Chondrocyte (in vitro differentiated cells): ENCODE measurements around the gene SPIB. TPM values are rescaled to one million over a fixed set of nuclear protein-coding genes. Genes with fewer than 3 reads are reported as not detected.

Experiments
- DNase-seq: peaks from one replicate; pipeline ENCODE4 v3.0.0; 2021; ENCODE audit warnings: mixed read lengths, low spot score
- H3K27ac Mint-ChIP-seq: one replicate; pipeline ENCODE4 v1.8.0; 2021; ENCODE audit warnings: mild to moderate bottlenecking, moderate library complexity, mixed read lengths; ENCODE audit not compliant: unreplicated experiment
- H3K27me3 Mint-ChIP-seq: 2 replicates; pipeline ENCODE4 v1.8.0; 2021; ENCODE audit warnings: low read depth, mixed read lengths
- H3K36me3 Mint-ChIP-seq: 2 replicates; pipeline ENCODE4 v1.8.0; 2021; ENCODE audit warnings: low read depth, mixed read lengths
- H3K4me1 Mint-ChIP-seq: 2 replicates; pipeline ENCODE4 v1.8.0; 2021; ENCODE audit warnings: low read depth, mild to moderate bottlenecking, mixed read lengths
- H3K4me3 Mint-ChIP-seq: one replicate; pipeline ENCODE4 v1.8.0; 2021; ENCODE audit warnings: mild to moderate bottlenecking, moderate library complexity, mixed read lengths; ENCODE audit not compliant: unreplicated experiment
- H3K9me3 Mint-ChIP-seq: 2 replicates; pipeline ENCODE4 v1.8.0; 2021; ENCODE audit warnings: low read depth, mixed read lengths
- CTCF ChIP-seq: fragments of 200-600 bp; sonication (generic); IDR thresholded peaks from 2 replicates; pipeline ENCODE4 v1.5.0; 2021; ENCODE audit warnings: antibody characterized with exemption, mild to moderate bottlenecking, moderate library complexity
- long read RNA-seq: library from polyadenylated mRNA; stranded (forward); transcript quantifications from one replicate; pipeline ENCODE4 v2.0.0, GENCODE V29; 2021
- total RNA-seq: library from RNA; stranded (reverse); gene quantifications from 3 replicates; pipeline ENCODE4 v1.2.1, GENCODE V29; 2021

SPIB gene
- total RNA-seq: not detected in 3 replicates
- long read RNA-seq: 0 reads

GRCh38 chr19:50418176-50419021 lies at the start of gene SPIB:
Gene SPIB, plus strand, starts transcription at chr19:50418938. Its CDS starts 25 bp downstream, at chr19:50418963.
- H3K36me3 Mint-ChIP-seq: no peaks in the 10 kb centered on the region
- H3K27ac Mint-ChIP-seq: no peak within 1 kb of the TSS
- DNase-seq: no peak
- H3K27me3 Mint-ChIP-seq: peaks cover 16% of the 10 kb centered on the region
- no peak for TF ChIP-seq CTCF
- no peaks in the 10 kb centered on the region for H3K9me3 Mint-ChIP-seq
- peaks cover 4% of the 10 kb centered on the region for H3K4me1 Mint-ChIP-seq
- no peak within 1 kb of the TSS for H3K4me3 Mint-ChIP-seq

DNA sequence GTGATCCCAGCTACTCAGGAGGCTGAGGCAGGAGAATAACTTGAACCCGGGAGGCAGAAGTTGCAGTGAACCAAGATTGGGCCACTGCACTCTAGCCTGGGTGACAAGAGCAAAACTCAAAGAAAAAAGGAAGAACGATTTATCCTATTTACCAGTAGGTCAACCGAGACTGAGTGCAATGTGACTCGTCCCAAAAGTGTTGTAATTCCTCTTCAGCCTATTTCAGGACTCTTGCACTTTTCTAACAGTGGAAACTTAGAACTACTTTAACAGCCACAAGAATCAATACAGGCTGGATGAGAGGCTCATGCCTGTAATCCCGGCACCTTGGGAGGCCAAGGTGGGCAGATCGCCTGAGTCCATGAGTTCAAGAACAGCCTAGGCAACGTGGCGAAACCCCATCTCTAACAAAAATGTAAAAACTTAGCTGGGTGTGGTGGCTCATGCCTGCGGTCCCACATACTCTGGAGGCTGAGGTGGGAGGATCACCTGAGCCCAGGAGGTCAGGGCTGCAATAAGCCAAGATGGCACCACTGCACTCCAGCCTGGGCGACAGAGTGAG lies 46.7 kb upstream of the SPIB start:
- no peak overlapping the region for H3K27ac Mint-ChIP-seq
- no peak for TF ChIP-seq CTCF

GRCh38 chr19:50376166-50377050 lies 42.3 kb upstream of the SPIB start, which contains the start of gene NR1H2:
Gene NR1H2, plus strand, starts transcription at chr19:50376457. Its CDS starts 1,149 bp downstream, at chr19:50377606.
- H3K4me1 Mint-ChIP-seq: peaks cover 7% of the 10 kb centered on the region

More for the DNA sequence above, 46.7 kb upstream of the SPIB start:
- Mint-ChIP-seq H3K9me3 (no peaks in the 10 kb centered on the region), H3K27me3 (no peaks in the 10 kb centered on the region), H3K4me1 (peaks cover 18% of the 10 kb centered on the region), H3K4me3 (no peak overlapping the region), H3K36me3 (no peaks in the 10 kb centered on the region)
- no peak for DNase-seq

DNA sequence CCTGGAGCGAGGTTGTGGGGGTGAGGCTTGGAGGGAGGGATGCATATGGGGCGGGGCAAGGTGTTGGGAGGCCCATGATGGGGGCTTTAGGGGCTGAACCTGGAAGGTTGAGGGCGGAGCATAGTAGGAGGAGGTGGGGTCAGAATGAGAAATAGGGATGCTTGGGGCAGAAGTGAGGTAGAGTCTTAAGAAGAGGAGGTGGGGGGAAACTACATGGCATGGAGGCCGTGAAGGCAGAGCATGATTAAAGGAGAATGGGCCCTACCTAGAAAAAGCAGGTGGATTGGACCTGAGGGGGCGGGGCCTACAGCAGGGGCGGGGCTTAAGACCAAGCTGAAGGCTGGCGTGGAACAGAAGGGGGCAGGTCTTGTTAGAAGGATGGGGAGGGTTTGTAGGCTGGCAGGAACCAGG lies 41.7 kb upstream of the SPIB start:
- DNase-seq: no peak
- Mint-ChIP-seq H3K4me3 (peak overlapping the region; percentile 54), H3K4me1 (peaks cover 7% of the 10 kb centered on the region), H3K27me3 (no peaks in the 10 kb centered on the region), H3K9me3 (no peaks in the 10 kb centered on the region), H3K36me3 (peaks cover 10% of the 10 kb centered on the region), H3K27ac (peak overlapping the region; percentile 6)
- TF ChIP-seq CTCF: no peak

More at GRCh38 chr19:50376166-50377050, 42.3 kb upstream of the SPIB start, which contains the start of gene NR1H2:
- DNase-seq: peak; percentile 97
- Mint-ChIP-seq H3K4me3 (peak within 1 kb of the TSS; percentile 83), H3K27ac (peak within 1 kb of the TSS; percentile 96), H3K9me3 (no peaks in the 10 kb centered on the region), H3K36me3 (peaks cover 9% of the 10 kb centered on the region), H3K27me3 (no peaks in the 10 kb centered on the region)
- TF ChIP-seq CTCF: no peak

GRCh38 chr19:50377517-50377916 lies 41.2 kb upstream of the SPIB start:
- no peaks in the 10 kb centered on the region for H3K27me3 Mint-ChIP-seq
- H3K4me1 Mint-ChIP-seq: peaks cover 7% of the 10 kb centered on the region
- DNase-seq: no peak
- peaks cover 10% of the 10 kb centered on the region for H3K36me3 Mint-ChIP-seq
- peak overlapping the region; percentile 54 for H3K4me3 Mint-ChIP-seq
- no peaks in the 10 kb centered on the region for H3K9me3 Mint-ChIP-seq
- TF ChIP-seq CTCF: no peak
- H3K27ac Mint-ChIP-seq: no peak overlapping the region
